Tibial nerve (tissue), 4 donors: ENCODE data around the gene RNF214. TPM values are rescaled to one million over a fixed set of nuclear protein-coding genes. Genes with fewer than 3 reads are reported as not detected.

ENCODE experiments used
- DNase-seq, 2 donors: peaks; one replicate each; pipeline ENCODE4 v3.0.0-alpha.2; 2019; ENCODE audit warnings: low spot score in 2 of 2
- H3K27ac ChIP-seq, 4 donors: fragments of 200-600 bp; sonication (generic) in 3 of 4; one replicate each; pipeline ENCODE4 v1.5.1; 2017 to 2019; ENCODE audit warnings: mild to moderate bottlenecking in 1 of 4
- H3K27me3 ChIP-seq, 2 donors: fragments of 200-600 bp; sonication (generic) in 1 of 2; one replicate each; pipeline versions ENCODE4 v1.5.1 to v1.6.0; 2017 to 2019
- H3K36me3 ChIP-seq, 3 donors: fragments of 200-600 bp; sonication (generic); one replicate each; pipeline ENCODE4 v1.5.1; 2018 to 2019
- H3K4me1 ChIP-seq, 4 donors: fragments of 200-600 bp; sonication (generic) in 3 of 4; one replicate each; pipeline ENCODE4 v1.5.1; 2017 to 2019
- H3K4me3 ChIP-seq, 4 donors: fragments of 200-600 bp; sonication (generic) in 3 of 4; one replicate each; pipeline ENCODE4 v1.5.1; 2017 to 2019; ENCODE audit warnings: mild to moderate bottlenecking in 1 of 4, moderate library complexity in 1 of 4
- H3K9me3 ChIP-seq, 4 donors: fragments of 200-600 bp; sonication (generic) in 3 of 4; one replicate each; pipeline ENCODE4 v1.5.1; 2017 to 2019
- CTCF ChIP-seq, 5 experiments: fragments of 200-600 bp in 3 of 5; fragments of 450-650 bp in 2 of 5; sonication (generic) in 3 of 5; IDR thresholded peaks; one replicate each; pipeline ENCODE4 v1.5.1; 2016 to 2019; ENCODE audit warnings: antibody characterized with exemption in 5 of 5, mild to moderate bottlenecking in 3 of 5, moderate library complexity in 2 of 5
- EP300 ChIP-seq, 2 donors: sonication (generic); formaldehyde crosslinking; IDR thresholded peaks; one replicate each; pipeline ENCODE4 v1.6.1; 2017; ENCODE audit warnings: antibody characterized with exemption in 2 of 2, mild to moderate bottlenecking in 1 of 2
- POLR2A ChIP-seq, 2 donors: fragments of 450-650 bp; IDR thresholded peaks; one replicate each; pipeline ENCODE4 v1.6.1; 2017; ENCODE audit warnings: antibody characterized with exemption in 2 of 2, mild to moderate bottlenecking in 2 of 2, moderate library complexity in 2 of 2
- WGBS, 2 donors: methylation state at CpG; one replicate each; pipeline ENCODE4 v1.1.5; 2018; 5-methylcytosine and 5-hydroxymethylcytosine counted together
- total RNA-seq, 4 donors: library from RNA; depleted of rRNA; stranded (reverse); fragments of >200 nt; gene quantifications; one replicate each; pipeline ENCODE4 v1.1.0, GENCODE V29; 2016

Gene RNF214
- total RNA-seq, 4 donors from 2014 or later: 10.8 to 16.6 (median 12.8) TPM

- DNase-seq: no peak
- peaks cover 10 to 82% (median 44%) of the 10 kb centered on the region in 4 donors for H3K4me1 ChIP-seq
- WGBS, 2 donors: 89 to 92% methylated on average over 9 of the region's 9 CpGs
- H3K9me3 ChIP-seq: no peaks in the 10 kb centered on the region
- H3K27ac ChIP-seq: peak overlapping the region; percentile 75 to 93 (median 87)
- peaks cover 0 to 63% (median 16%) of the 10 kb centered on the region in 3 donors for H3K36me3 ChIP-seq
- TF ChIP-seq CTCF (IDR thresholded peaks at IDR 0.05) (no peak), EP300 (IDR thresholded peaks at IDR 0.05) (no peak), POLR2A (IDR thresholded peaks at IDR 0.05) (no peak)
- no peaks in the 10 kb centered on the region for H3K27me3 ChIP-seq
- no peak overlapping the region for H3K4me3 ChIP-seq
These were observed 13.5 kb upstream of the RNF214 start for GRCh38 chr11:117219001-117219400.

GRCh38 chr11:117219455-117219854 lies 13.0 kb upstream of the RNF214 start:
- TF ChIP-seq CTCF (IDR thresholded peaks at IDR 0.05) (no peak), EP300 (IDR thresholded peaks at IDR 0.05) (no peak), POLR2A (IDR thresholded peaks at IDR 0.05) (no peak)
- Histone ChIP-seq H3K9me3 (no peaks in the 10 kb centered on the region), H3K27ac (peak overlapping the region; percentile 75 to 93 (median 87)), H3K4me1 (peaks cover 10 to 87% (median 44%) of the 10 kb centered on the region in 4 donors), H3K4me3 (no peak overlapping the region), H3K27me3 (no peaks in the 10 kb centered on the region), H3K36me3 (peaks cover 0 to 63% (median 16%) of the 10 kb centered on the region in 3 donors)
- DNase-seq: no peak
- 89 to 97% methylated on average over 6 to 8 of the region's 8 CpGs for whole genome bisulfite sequencing, 2 donors

DNA sequence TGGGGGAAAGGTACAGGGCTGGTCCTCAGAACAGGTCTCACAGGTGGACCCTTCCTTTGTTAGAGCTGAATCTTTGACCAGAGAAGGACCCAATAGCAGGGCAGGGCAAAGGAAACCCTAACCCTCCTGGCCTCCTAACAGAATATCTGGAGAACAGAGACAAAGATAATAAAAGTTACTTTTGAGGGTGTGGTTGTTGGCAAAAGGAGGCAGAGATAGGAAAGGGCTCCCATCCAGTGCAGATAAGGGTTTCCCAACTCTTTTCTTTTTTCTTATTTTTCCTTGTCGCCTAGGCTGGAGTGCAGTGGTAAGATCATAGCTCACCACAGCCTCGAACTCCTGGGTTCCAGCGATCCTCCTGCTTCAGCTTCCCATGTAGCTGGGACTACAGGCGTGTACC lies 12.5 kb upstream of the RNF214 start:
- TF ChIP-seq POLR2A (IDR thresholded peaks at IDR 0.05): no peak
- TF ChIP-seq CTCF (IDR thresholded peaks at IDR 0.05): no peak
- no peak for TF ChIP-seq EP300 (IDR thresholded peaks at IDR 0.05)
- Histone ChIP-seq H3K27me3 (no peaks in the 10 kb centered on the region), H3K9me3 (no peaks in the 10 kb centered on the region), H3K27ac (peak overlapping the region; percentile 75 to 93 (median 87)), H3K4me1 (peaks cover 10 to 92% (median 44%) of the 10 kb centered on the region in 4 donors), H3K36me3 (peaks cover 0 to 59% (median 16%) of the 10 kb centered on the region in 3 donors), H3K4me3 (no peak overlapping the region)
- 89 to 91% methylated on average over 4 of the region's 4 CpGs for WGBS, 2 donors
- no peak for DNase-seq

DNA sequence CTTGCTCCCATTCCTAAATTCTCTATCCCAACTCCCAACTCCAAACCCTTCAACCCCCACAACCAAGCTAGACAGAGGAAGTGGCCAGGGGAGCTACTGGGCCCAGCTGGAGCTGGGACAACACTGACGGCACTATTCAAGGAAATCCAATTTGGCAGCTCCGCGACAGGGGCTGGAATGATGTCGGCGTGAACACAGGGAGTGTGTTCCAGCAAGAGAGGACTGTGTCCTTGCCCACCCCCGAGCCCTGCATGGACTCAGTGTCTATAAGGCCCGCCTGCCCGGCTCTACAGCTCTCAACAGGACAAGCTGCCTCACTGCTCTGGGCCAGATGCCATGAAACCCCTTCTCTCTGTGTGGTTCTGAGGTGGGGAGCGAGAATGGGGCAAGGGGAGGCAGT lies 11.9 kb upstream of the RNF214 start:
- no peak overlapping the region for H3K4me3 ChIP-seq
- no peaks in the 10 kb centered on the region for H3K27me3 ChIP-seq
- H3K4me1 ChIP-seq: peaks cover 10 to 93% (median 44%) of the 10 kb centered on the region in 4 donors
- WGBS, 2 donors: 33 to 49% methylated on average over 9 of the region's 9 CpGs
- H3K27ac ChIP-seq: peak overlapping the region; percentile 75 to 93 (median 87)
- peak in 1 of 2 donors; percentile 55 for DNase-seq
- TF ChIP-seq EP300 (IDR thresholded peaks at IDR 0.05) (peak in 1 of 2 donors; percentile 47), CTCF (IDR thresholded peaks at IDR 0.05) (no peak)
- no peaks in the 10 kb centered on the region for H3K9me3 ChIP-seq
- peaks cover 0 to 59% (median 21%) of the 10 kb centered on the region in 3 donors for H3K36me3 ChIP-seq

DNA sequence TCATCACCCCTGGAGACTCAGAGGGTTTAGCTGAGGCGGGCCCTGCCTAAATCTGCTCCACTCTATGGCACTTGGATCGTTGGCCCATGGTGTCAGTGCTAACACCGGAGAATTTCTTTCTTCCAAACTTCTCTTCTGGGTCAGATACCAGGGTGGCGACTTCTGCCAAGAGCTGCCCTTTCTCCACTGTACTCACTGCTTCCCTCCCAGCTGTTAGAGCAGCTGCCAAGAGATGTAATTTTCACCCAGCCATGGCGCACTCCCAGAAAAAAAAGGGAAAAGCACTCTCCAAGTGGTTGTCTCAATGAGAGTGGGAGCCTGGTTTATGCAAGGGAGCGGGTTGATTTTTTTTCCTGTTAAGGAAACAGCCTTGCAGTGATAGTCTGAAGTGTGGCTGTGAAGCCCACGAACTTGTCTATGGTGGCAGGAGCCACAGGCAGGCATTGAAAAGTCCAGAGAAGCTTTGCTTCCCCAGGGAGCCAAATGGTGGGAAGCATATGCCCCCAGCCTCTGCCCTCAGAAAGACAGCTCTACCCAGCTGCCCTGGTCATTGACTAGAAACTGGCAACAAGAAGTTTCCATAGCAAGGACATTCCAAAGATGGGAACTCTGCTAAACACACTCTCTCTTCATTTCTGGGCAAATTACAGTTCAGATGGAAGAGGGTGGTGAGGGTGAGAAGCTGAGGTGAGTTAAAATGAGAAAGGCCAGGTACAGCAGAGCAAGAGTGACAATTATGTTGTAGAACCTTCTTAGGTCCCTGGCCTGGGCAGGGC lies 11.3 kb upstream of the RNF214 start:
- no peak overlapping the region for H3K4me3 ChIP-seq
- H3K4me1 ChIP-seq: peaks cover 10 to 91% (median 44%) of the 10 kb centered on the region in 4 donors
- WGBS, 2 donors: 14 to 43% methylated on average over 6 to 7 of the region's 7 CpGs
- TF ChIP-seq CTCF (IDR thresholded peaks at IDR 0.05) (no peak), EP300 (IDR thresholded peaks at IDR 0.05) (no peak), POLR2A (IDR thresholded peaks at IDR 0.05) (no peak)
- H3K27ac ChIP-seq: peak overlapping the region; percentile 75 to 93 (median 87)
- no peak for DNase-seq
- H3K9me3 ChIP-seq: no peaks in the 10 kb centered on the region
- no peaks in the 10 kb centered on the region for H3K27me3 ChIP-seq
- H3K36me3 ChIP-seq: peaks cover 0 to 55% (median 23%) of the 10 kb centered on the region in 3 donors
